Inflammatory macrophage treated with lipopolysaccharide for 4 hours (primary cell): ENCODE results near the gene USP12.

ENCODE experiments used
- DNase-seq: peaks from one replicate; pipeline ENCODE4 v3.0.0-alpha.2; 2020

USP12 gene

DNA sequence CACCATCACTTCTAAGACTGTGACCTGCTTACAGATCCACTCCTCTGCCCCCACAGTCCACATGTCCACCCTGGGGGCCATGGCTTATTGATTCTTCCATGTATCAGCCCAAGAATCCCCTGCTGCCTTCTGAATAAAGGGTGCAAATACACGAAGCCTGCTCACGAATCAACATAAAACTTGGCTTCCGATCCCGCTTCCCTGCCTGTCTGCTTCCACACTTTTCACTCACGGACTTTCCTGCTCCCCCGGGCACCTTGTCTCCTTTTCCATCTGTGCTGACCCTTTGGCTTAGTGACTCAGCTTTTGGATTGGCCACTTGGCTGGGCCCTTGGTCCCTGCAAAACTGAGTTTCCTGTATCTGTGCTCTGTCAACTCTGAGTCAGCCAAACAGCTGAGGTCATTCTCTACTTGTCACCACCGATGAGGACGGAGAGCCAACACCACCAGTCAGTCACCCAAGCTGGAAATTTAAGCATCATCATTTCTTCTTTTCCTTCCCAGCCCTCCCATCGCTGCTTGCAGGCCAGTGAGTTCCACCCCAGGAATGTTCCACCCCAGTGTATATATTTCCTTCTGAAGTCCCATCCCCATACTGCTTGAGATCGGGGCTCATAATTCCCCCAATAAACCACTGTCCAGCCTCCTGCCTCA is 11.4 kb upstream of the USP12 start:
- peak; percentile 88 for DNase-seq

DNA sequence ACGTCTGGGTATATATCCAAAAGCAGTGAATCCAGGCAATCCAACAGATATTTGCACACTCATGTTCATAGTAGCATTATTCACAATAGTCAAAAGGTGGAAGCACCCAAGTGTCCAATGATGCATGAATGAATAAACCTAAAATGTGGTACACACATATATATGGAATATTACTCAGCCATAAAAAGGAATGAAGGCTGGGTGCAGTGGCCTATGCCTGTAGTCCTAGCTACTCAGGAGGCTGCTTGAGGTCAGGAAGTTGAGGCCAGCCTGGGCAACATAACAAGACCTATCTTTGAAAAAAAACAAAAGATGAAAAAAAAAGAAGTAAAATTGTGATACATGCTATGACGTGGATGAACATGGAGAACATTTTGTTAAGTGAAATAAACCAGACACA is 10.4 kb upstream of the USP12 start:
- DNase-seq = no peak

DNA sequence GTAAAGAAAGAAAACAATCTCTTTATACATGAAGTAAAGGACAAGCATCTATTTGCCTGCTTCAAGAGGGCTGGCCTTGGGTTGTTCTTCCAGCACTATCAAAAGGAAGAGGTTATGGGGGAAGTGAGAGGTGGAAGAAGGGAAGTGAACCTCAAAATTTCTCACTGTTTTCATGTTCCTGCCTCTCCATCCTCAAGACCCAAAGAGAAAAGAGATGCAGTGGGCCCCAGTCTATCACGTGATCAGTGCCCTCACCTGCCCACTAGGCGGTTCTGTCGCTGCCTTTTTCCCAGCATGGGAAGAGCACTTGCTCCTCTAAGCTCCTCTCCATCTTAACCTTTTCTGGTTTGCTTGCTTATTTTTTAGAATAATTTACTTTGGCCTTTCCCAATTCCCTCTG is 6.2 kb upstream of the USP12 start:
- DNase-seq = peak; percentile 51

DNA sequence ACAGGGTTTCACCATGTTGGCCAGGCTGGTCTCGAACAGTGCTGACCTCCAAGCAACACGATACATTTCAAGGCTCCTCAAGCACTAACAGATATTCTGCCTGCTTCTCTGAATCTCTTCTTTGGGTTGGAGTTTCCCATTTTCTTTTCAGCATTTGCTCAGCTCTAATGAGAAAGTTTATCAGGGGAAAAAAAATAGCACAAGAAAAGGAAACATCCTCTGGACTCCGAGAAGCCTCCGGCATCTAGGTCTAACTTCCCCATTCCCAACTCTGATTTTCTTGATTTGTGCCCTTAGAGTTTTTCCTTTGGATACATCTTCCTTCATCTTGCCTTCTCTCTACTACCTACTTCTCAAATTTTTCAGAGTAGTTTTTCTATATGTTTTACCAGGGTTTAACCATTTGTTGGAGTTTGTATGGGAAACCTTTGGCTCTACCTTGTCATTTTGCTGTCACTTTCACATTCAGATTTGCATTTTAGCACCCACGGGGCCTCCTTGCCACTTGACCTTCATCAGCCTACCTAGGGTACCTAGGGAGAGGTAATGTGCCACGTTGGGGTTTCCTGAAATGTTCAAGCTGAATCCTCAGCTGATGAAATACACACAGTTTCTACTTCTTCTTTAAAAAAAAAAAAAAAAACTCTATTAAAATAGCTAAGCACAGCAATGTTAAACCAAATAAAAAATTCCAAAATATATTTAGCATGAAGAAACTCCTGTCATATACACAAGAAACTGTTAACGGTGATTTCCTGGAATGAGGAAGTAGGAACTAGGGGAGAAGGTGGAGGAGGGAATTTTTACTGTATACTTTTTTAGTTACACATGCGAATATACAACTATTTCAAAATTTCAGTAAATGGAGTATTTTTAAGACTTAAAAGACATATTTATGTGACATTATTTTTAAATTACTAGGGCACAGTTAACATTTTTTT is 5.1 kb upstream of the USP12 start:
- peak; percentile 66 for DNase-seq

DNA sequence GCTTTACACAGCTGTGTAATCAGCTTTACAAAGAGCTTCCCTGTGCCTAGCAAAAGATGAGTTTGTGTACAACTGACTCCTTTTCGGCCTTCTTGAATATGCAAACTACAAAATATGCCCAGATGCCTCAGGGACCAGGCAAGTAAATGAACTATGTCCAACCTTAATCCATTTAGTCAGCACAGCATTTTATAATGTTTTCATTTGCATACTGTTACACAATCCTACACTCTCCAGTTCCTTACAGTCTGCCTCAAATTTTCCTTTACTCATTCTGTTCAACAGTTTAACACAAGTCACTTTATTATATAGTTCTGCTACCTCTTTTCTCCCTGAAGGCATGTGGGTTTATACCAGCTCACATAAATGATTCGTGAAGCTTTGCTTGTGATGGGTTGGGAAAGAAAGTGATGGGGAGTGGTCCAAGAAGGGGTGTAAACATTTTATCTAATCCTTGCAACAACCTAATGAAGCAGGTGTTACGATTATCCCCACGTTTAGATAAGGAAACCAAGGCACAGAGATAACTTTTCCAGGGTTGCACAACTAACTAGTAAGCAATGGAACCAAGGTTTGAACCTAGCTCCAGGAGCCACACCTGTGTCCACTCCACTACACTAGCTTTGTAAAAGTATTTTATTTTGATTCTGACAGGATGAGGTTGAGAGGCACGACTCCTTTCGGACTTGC is 3.3 kb upstream of the USP12 start:
- DNase-seq = peak; percentile 92

DNA sequence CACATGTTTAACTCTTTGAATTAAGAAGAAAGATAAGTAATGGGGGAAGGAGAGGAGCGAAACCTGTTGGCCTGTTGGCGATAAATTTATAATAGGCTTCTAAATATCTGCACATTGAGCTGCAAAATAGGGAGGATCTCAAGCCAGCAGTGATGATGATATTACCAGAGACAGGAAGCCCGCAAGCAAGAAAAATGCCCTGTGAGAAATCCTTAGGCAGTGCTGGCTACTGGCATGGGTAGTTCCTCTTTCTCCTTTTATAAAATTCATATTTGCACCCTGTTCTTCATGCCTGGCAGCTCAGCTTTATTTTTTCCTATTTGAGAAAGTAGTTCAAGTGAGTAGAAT is 858 bp upstream of the USP12 start:
- peak; percentile 87 for DNase-seq

DNA sequence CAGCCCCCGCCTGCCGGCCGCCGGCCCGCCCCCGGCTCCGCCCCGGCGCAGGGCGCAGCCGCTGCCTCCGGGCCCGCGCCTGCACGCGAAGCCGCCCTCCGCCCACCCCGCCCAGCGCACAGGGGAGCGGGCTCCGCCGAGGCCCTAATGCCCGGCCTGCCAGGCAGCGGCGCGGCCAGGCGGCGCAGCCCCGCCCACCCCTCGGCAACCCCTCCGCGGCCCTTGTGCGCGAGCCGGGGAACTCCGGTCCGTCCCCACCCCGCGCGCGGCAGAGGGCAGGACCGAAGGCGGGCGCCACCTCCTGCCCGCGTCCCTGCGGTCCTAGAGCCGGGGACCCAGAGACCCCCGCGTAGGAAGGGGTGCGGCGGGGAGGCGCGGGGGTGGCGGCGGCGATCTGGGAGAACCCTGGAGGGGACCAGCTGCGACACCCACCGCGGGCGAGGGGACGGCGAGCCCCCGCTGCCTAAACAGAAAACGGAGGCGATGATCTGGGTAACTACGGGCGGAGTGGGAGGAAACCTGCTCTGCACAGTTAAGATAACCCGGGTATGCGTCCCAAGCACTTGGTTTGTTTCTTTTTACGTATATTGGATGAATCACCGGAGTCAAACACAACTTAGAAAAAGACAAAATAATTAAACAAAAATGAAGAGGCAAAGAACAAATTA is 350 bp upstream of the USP12 start:
- peak; percentile 94 for DNase-seq

DNA sequence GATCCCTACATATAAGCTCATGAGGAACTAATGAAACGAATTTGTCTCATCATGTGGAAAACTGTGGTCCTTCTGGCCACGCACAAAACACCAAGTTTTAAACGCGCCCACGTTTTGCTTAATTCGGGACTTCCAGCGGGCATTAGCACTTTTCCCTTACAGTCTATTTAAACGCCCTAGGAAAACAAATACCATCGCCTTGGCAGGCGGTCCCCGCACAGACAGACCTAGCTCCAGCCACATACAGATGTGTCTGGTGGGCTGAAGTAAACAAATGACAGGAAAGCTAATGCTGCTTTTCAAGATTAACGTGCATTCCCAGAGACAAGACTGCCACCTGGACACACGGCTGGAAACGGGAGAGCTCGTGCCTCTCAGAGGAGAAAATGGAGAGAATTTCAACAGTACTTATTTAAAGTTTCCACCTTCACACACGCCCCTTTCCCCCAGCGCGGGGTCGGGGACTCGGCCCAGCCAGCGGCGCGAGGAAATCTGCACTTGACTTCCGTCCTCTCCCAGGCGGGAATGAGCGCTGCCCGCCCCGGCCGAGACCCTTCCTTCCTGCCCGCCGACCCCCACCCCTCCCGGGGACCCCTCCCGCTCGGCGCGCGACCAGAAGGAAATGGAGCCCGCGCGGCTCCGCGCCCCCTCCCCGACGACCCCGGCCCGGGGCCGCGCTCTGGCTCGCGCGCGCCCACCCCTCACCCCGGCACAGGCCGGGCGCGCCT is 931 bp downstream of the USP12 start:
- peak; percentile 55 for DNase-seq

DNA sequence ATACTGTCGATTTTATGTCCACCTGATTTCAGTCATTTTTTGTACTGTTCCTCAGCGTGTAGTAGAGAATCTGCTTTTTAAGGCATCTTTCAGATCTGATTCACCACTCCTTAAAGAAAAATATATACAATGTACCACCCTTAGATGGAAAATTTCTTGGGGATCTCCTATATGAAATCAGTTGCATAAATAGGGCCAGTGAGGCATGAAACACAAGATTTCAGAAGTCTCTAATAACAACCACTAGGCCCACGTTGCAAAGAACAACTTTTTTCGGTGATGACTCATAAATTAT is 1.4 kb downstream of the USP12 start:
- peak; percentile 95 for DNase-seq

DNA sequence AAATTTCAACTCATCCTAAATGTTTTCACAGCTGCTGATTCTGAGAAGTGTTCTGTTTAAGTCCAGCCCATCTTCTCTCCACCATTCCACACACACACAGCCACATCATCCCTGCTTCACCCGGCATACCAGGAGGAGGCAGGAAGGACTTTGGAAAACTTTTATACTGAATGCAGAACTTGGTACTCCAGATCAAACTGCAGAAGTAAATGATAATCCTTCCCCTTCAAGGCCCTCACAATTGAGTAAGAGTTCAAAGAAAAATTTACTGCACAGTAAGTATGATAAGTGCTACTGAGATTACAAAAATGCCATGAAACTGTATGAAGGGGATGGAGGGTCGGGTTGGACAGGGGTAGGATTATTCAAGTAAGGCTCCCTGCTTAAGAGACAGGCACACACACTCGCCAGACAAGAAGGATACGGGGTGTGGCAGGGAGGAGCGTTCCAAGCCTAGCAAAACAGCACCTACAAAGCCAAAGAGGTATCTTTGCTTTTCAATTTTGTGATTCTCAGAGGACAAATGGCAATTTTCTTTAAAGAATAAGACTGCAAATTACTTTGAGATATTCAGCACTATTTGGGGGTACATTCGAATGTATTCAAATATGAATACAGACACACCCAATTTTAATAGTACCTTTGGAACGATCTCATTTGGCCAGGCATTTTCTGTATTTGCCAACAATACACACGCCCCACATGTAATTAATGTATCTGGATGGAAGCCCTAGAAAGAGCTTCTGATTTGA is 2.5 kb downstream of the USP12 start:
- DNase-seq = peak; percentile 34

DNA sequence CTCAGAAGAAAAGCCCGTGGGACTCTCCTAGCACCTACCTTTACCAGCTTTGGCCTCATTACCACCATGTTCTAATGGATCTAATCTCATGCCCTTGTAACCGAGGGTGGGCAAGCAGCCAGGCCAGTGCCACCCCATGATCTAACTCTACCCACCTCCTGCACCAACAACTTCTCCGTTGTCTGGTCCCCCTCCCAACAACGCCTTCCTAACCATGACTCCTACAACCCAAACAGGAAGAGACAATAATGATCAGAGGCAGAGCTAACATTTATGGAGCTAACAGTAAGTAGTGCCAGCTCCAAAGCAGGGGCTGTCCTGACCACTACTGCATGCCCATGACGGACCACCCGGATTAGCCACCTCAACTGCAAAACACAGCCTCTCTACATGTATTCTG is 3.5 kb downstream of the USP12 start:
- DNase-seq = peak; percentile 28

DNA sequence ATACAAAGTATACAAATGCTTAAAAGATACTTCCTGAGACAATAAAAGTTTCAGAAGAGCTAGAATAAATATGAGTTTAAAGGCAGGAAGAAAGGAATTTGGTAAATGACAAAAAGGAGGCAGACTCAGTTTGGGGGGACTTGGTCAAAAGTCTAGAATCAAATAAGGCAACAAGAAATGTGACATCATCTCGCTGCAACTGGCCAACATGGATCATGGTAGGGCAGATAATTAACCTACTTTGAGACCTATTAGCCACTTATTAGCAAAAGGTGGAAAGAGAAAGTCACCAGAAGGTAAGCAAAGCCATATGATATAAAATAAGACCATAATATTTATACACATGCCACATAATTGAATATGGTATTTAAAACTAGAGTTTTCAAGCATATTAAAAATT is 5.3 kb downstream of the USP12 start:
- no peak for DNase-seq

DNA sequence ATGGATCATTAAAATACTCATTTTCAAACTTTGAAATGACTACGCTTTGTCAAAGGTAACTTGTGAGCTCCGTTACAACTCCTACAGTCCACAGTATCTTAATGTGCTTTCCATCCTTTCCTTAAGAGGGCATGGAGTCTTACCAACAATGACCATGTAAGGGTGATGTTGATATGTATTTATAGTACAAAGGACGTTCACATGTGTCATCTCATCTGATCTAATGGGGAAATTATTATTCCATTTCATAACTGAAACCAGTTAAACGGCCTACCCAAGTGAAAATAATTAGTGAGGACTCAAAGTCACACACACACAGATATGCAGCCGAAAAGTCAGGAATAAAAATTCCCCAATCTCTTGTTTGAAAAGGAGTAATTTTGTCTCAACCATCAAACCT is 9.6 kb downstream of the USP12 start:
- peak; percentile 49 for DNase-seq

DNA sequence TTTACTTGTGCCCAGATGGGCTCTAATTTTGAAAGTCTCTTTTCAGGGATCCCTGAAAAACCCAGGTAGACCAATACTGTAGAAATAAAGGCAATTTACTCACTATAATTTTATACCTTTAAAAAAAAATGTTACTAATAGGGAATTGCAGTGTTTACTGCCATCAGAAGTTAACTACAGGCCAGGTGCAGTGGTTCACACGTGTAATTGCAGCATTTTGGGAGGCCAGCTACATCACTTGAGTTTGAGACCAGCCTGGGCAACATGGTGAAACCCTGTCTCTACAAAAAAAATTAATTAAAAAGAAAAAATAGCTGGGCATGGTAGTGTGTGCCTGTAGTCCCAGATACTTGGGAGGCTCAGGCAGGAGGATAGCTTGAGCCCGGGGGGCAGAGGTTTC is 10.2 kb downstream of the USP12 start:
- no peak for DNase-seq

DNA sequence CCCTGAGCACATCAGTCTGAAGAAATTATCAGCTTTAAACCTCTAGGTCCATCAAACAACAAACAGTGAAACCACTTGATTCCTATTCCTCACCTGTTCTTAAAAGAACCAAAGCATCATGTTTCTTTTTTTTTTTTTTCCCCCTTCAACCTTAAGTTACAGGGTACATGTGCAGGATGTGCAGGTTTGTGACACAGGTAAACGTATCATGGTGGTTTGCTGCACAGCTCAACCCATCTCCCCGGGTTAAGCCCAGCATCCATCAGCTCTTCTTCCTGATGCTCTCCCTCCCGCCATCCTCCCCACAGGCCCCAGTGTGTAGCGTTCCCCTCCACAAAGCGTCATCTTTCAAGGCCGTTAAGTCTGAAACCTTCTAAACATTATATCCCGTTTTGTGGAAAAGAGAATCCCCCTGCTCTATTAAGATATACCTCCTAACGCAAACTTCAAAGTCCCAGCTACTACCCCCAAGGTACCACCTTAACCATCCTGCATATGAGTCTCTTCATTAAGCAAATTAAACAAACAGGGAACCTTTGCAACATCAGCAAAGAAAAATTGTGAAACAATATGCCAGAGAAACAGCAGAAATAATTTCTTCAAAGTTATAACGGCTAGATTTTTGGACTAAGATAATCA is 10.8 kb downstream of the USP12 start:
- DNase-seq = no peak

DNA sequence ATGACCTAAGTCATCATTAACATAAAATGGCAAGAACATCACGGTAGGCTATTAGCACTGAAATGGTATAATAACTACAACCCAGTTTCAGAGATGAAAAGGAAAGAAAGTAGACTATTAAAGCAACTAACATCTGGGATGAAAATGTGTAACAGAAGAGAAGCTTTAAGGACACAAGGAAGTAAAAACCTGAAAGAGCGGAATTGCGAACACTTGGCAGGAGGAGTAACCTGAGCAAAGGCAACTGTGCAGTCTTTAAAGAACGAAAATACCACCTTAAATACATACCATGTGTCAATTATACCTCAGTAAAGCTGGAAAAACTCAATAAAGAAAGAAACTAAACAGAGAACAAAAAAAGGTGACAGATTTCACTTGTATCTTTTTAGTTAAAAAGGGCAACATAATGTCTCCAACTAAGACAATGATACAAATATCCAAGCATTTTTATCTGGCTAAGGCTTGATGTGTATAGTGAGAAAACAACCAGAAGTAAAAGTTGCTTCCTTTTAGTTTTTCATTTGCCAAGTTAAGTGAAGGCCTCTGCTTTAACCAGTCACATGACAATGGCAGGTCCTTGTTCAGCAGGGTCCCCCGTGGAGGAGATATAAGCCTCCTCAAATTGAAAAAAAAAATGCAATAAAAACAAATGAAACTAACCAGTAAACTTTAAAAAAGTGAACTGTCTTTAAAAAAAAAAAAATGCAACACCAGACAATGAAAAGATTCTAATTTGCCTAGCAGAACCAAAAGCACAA is 11.6 kb downstream of the USP12 start:
- DNase-seq = no peak

DNA sequence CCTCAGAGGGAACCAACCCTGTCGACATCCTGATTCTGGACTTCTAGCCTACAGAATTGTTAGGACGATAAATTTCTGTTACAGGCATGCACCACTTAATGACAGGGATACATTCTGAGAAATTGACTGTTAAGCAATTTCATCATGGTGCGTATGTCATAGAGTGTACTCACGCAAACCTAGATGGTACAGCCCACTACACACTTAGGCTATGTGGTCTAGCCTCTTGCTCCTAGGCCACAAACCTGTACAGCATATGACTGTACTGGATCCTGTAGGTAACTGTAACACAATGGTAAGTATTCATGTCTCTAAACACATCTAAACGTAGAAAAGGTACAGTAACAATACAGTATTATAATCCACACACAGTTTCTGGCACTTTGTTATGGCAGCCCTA is 13.3 kb downstream of the USP12 start:
- DNase-seq = peak; percentile 3

DNA sequence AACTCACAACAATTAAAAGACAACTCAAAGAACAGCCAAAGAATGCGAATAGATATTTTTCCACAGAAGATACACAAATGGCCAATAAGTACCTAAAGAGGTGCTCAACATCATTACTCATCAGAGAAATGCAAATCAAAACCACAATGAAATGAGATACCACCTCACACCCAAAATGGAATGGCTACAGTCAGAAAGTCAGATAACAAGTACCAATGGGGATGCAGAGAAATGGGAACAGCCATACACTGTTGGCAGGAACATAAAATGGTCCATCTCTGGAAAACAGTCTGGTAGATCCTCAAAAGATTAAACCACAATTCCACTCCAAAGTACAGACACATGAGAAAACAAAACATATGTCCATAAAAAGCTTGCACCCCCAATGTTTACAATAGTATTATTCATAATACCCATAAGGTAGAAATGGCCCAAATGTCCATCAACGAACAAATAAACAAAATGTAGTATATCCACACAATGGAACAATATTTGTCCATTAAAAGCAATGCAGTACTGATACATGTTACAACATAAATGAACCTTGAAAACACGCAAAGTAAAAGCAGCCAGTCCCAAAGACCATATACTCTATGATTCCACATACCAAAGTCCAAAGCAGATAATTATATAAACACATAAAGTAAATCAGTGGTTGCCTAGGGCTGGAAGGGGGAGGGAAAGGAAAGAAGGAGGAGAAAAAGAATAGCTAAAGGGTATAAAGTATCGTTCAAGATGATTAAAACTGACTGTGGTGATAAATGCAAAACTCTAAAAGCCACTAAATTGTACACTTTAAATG is 19.6 kb downstream of the USP12 start:
- no peak for DNase-seq

DNA sequence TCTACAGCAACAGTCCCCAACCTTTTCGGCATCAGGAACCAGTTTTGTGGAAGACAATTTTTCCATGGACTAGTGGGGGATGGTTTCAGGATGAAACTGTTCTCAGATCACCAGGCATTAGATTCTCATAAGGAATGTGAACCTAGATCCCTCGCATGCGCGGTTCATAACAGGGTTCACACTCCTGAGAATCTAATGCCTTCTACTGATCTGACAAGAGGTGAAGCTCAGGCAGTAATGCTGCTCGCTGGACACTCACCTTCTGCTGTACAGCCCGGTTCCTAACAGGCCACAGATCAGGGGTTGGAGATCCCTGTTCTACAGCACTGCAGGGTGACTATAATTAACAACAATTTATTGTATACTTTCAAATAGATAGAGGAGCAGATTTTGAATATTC is 21.9 kb downstream of the USP12 start:
- no peak for DNase-seq

DNA sequence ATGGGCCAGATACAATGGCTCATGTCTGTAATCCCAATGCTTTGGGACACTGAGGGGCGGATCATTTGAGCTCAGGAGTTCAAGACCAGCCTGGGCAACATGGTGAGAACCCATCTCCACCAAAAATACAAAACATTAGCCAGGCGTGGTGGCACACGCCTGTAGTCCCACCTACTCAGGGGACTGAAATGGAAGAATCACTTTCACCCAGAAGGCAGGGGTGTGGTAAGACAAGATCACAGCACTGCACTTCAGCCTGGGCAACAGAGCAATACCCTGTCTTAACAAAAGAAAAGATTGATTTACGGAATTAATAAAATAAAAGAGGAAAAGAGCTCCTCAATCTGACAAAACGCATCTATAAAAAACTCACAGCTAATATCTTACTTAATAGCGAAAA is 22.7 kb downstream of the USP12 start:
- DNase-seq = no peak
